Fibroblast of skin of right biceps (primary cell): Measurements from ENCODE around the gene PTPN9.
"Not testable (repeated sequence)": the region's sequence is repeated elsewhere in the genome, so short reads cannot be mapped to it uniquely, and the experiment has no call there.

ENCODE experiments used
- DNase-seq: peaks from one replicate; pipeline ENCODE4 v3.0.0-alpha.2; 2013

Gene PTPN9

DNA sequence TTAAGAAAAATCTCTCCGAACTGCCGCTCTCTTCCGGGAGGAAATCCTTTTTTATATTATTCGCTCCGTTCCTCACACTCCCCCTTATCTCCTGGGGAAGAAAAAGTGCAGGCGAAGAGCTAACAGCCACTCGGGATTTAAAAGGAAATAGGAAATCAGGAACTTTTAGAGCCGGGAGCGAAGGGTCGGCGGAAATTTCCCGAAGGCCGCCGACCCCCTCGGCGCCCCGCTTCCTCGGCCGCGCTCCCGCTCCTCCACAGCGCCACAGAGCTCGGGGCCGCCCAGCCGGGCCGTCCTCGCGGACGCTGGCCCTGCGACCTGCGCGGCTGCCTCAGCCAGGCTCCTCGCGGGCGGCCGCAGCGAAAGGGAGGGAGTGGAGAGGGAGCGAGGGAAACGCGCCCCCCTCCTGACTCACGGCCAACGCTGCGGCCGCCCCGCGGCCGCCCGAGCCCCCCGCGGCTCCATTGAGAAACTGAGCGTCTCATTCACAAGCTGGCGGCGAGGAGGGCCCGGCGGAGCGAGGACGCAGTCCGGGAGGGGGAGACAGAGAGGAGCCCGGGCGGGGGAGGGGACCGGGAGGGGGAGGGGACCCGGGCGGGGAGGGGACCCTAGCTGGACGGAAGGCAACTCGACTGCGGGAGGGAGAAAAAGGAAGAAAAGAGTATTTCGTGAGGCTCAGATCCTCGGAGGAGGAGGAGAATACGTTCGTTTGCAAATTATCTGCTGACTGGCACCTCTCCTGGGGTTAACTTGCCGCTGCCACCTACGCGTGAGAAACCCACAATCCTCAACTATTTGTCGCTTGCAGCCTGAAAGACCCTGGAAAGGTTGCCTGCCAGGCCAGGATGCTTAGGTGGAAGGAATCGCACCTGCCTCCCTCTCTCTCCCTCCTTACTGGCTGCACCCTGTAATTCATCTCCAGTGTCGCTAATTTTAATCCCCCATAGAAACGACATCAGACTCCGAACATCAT, at the start of gene PTPN9:
Gene PTPN9, minus strand, starts transcription at position 368 of the 973 bp plus-strand sequence. CDS start 539 bp downstream, outside the sequence.
- DNase-seq: peak; percentile 90

GRCh38 chr15:75625542-75626347, 46.6 kb upstream of the PTPN9 start, which contains the start of gene SNUPN:
SNUPN (minus strand) TSS chr15:75625725; CDS start chr15:75621051, 4,674 bp downstream.
- DNase-seq: peak; percentile 94

- DNase-seq: no peak
These were observed 43.4 kb upstream of the PTPN9 start for GRCh38 chr15:75622505-75622904.

- DNase-seq: peak; percentile 91
These were observed 41.8 kb upstream of the PTPN9 start for GRCh38 chr15:75620841-75621391.

DNA sequence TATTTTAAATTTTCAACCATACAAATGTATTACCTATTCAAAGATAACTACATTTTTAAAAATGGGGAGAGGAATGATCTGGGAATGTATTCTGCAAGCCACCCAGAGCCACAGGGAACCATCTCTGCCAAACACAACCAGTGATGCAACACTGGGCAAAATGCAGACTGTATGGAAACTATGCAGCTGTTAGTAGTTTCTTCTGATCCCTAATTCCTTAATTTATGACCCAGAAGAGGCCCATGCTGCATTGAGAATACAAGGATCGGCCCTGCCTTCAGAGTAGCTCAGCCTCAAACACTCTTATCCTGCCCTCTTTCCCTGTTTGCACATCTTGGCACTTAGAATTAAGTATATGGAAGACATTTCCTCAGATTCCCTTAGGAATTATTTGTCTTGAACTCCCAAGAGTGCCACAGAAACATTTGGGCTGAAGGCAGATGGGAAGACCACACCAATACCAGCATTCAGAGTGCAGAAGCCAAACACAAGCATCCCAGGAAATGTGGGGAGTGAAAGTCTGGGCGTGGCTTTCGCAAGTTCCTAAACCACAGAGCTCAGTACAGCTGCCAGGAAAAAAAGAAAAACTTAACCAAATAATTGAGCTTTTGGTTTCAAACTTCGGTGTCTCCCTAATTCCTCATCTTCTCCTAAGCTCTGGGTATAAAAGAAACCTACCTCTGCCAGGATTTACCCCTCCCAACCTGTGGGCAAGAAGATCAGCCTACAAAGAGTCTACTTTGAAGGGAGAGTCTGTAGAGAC, 41.1 kb upstream of the PTPN9 start:
- DNase-seq: peak; percentile 76

- no peak for DNase-seq
These were observed 37.7 kb upstream of the PTPN9 start for GRCh38 chr15:75616766-75617165.

DNA sequence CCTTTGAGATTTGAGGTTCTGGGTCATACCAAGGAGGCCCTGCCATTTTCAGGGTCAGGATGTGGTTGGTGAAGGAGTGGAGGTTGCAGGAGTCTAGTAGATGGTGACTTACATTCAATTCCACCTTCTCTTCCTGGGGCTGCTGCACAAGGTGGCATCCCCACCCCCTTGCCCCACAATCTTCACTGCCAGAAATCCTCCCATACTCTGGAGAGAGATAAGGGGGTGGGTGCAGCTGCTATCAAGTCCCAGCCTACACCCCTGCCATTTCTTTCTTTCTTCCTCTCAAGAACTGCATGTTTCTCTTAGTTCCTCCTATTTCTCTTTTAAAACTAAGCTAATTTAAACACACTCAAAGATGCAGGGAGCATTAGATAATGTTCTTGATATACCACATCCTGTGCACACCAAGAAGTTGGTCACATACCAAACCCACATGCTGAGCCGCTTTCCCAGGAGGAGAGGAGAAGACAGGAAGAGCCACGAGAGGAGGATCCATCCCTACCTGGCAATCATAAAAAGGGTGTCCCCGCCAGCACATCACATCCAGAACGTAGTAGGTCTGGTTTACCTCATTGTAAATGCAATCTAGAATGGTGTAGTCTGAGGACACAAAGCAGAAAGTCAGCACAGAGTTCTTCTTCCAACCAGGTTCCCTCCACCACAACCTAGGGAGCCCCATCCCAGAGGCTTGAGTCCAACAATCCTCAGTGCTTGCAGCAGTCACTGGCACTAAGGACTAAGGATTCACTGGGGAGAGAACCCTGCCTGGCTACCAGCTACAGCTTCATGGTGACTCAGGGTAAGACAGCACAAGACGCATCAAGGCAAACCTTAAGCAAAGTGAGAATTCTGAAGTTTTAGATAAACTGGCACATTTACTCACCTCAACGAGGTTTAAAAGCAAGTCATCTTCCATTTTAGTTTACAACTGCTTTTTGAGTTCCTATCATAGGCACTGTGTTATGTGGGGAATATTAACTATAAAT, 27.9 kb upstream of the PTPN9 start:
- peak; percentile 53 for DNase-seq

DNA sequence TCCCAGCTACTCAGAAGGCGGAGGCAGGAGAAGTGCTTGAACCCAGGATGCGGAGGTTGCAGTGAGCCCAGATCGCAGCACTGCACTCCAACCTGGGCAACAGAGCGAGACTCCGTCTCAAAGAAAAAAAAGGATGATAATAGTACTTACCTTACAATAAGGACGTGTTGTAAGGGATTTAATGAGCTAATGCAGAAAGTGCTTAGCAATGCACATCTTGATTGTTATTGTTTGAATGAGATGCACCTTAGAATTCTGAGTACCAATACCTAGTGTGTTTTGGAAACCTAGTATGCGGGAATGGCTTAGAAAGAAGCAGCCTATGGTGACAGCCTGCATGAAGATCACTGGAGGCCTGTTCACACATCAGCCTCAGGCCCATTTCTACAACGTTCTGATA, 26.9 kb upstream of the PTPN9 start:
- no peak for DNase-seq

GRCh38 chr15:75599401-75599800, 20.3 kb upstream of the PTPN9 start:
- DNase-seq: peak; percentile 6

- DNase-seq: no peak
These were observed 19.2 kb upstream of the PTPN9 start for GRCh38 chr15:75598361-75598760.

DNA sequence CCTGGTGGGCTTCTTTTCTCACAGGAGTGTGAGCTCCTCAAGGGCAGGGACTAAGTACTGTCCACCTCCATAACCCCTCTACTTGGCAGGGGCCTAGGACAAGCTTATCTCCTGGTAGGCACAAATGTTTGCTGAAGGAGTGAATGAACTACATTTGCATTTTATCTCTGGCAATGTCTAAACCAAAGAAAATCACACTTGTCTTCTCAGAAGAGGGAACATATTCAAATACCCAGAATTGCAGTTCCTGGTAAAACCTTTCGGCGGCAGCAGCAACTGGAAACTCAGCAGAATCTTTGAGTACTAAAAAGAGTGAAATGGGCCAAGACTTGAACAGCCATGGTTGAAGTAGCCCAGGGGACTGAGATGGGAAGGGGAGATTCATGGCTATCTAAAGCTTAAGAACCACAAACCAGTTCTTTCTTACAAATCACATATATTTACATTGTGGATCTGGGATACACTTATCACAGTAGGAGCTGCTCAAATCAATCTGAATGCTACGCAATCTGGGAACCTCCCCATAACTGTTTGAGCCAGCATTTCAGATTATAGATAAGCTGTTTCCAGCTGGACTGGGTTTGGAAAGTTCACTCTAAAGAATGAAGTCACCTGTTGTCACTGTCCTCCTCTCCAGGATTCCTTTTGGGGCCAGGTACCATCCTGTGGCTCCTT, 18.7 kb upstream of the PTPN9 start:
- no peak for DNase-seq

- DNase-seq: no peak
These were observed 17.7 kb upstream of the PTPN9 start for GRCh38 chr15:75596703-75597345.

- no peak for DNase-seq
These were observed 15.2 kb upstream of the PTPN9 start for GRCh38 chr15:75594276-75594675.

- no peak for DNase-seq
These were observed 12.7 kb upstream of the PTPN9 start for GRCh38 chr15:75591655-75592364.

GRCh38 chr15:75590239-75590638, 11.1 kb upstream of the PTPN9 start:
- no peak for DNase-seq

DNA sequence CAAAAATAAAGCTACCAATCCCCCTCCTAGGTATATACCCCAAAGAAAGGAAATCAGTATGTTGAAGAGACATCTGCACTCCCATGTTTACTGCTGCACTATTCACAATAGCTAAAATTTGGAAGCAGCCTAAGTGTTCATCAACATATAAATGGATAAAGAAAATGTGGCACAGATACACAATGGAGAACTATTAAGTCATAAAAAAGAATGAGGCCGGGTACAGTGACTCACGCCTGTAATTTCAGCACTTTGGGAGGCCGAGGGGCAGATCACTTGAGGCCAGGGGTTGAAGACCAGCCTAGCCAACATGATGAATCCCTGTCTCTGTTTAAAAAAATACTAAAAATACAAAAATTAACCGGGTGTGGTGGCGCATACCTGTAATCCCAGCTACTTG, 10.0 kb upstream of the PTPN9 start:
- DNase-seq: no peak

- DNase-seq: not testable (repeated sequence)
These were observed 7.3 kb upstream of the PTPN9 start for GRCh38 chr15:75586422-75586821.

DNA sequence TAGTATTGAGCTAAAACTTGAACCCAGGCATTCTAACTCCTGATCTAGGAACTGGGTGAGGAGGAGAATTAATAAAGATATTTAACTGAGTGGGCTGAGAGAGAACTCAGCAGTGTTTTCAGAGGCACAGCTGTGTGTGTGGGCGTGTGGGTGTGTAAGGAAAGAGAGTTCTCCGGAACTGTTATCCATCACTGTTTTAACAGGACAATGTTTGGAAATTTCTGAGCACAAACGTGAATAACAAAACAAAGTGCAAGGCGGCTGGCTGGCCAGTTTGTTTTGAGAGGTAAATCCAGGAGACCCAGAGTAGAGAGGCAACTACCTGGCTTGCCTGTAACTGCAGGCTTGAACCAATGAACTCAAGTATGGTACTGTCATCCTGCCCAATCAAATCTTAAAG, 5.0 kb upstream of the PTPN9 start:
- no peak for DNase-seq

GRCh38 chr15:75583701-75584100, 4.6 kb upstream of the PTPN9 start:
- no peak for DNase-seq
